ENCODE data around the gene CFAP221. TPM values are rescaled to one million over a fixed set of nuclear protein-coding genes. Genes with fewer than 3 reads are reported as not detected.

Gene CFAP221
- total and polyA plus RNA-seq, 10 of the 15 experiments (the other 5 are each of a cell fraction or from before 2014, with no cell fraction given): not detected

GRCh38 chr2:119657466-119658145 lies 113.4 kb downstream of the CFAP221 start:
- Histone ChIP-seq H3K4me1 (ENCODE audit: control insufficient read depth, insufficient read depth, low read length) (no peaks in the 10 kb centered on the region), H3K27me3 (replicated peaks in 1 of 2; ENCODE audit: control insufficient read depth in 2 of 2, insufficient read depth in 2 of 2, low read length in 1 of 2) (no peaks in the 10 kb centered on the region; a peak in 1 of 4 replicates), H3K9me3 (replicated peaks; ENCODE audit: control insufficient read depth, insufficient read depth, low read length) (no peaks in the 10 kb centered on the region), H3K36me3 (ENCODE audit: control insufficient read depth in 2 of 2, insufficient read depth in 2 of 2, low read length in 1 of 2) (no peaks in the 10 kb centered on the region), H3K4me3 (no peak overlapping the region), H3K27ac (ENCODE audit: control insufficient read depth, insufficient read depth) (no peak overlapping the region), H3K79me2 (ENCODE audit: control insufficient read depth, insufficient read depth, low read length) (no peaks in the 10 kb centered on the region), H3K4me2 (ENCODE audit: control insufficient read depth, insufficient read depth) (no peak overlapping the region), H3K9ac (ENCODE audit: control insufficient read depth, insufficient read depth, low read length) (no peak overlapping the region), H4K20me1 (ENCODE audit: control insufficient read depth, insufficient read depth) (no peaks in the 10 kb centered on the region), H2AFZ (ENCODE audit: control insufficient read depth, low read depth, low read length) (no peak overlapping the region)
- no peak for DNase-seq (ENCODE audit: low read depth, low spot score)
- ChIA-PET SMC1A (ENCODE audit: uncharacterized antibody, unreplicated experiment) (interaction anchor here (1.2 to 4.2 kb wide), 3 partner anchors 9 to 27 kb away, joined by 3 to 22 read pairs (median 8); no protein-coding TSS in a partner anchor), POLR2A (no interaction called here), RAD21 (ENCODE audit: unreplicated experiment) (interaction anchor here (0.9 to 1.9 kb wide), 3 partner anchors 16 to 140 kb away, joined by 3 to 5 read pairs (median 4); no protein-coding TSS in a partner anchor), CTCF (interaction anchor here (1.0 to 6.8 kb wide), 5 partner anchors 10 to 140 kb away, joined by 3 to 80 read pairs (median 5); no protein-coding TSS in a partner anchor)
- WGBS (ENCODE audit: insufficient coverage, insufficient replicate concordance, low lambda C conversion rate, missing lambda C conversion rate): 49% methylated on average over 8 of the region's 8 CpGs
- no TSS peak for BruUV-seq (replicated peaks)
- in situ Hi-C loops (cut with MboI) (no loop called here), intact Hi-C loops (cut with micrococcal nuclease; ENCODE audit: unreplicated experiment) (no loop called here)
- ATAC-seq: no peak
- TF ChIP-seq MTA2 (IDR thresholded peaks at IDR 0.05; ENCODE audit: low read depth) (no peak), SIX5 (IDR thresholded peaks at IDR 0.05; ENCODE audit: low read depth, low read length, severe bottlenecking) (no peak), RAD21 (IDR thresholded peaks at IDR 0.05; ENCODE audit: insufficient read depth, low read depth, low read length) (no peak), IKZF2 (IDR thresholded peaks at IDR 0.05) (no peak), RELA (IDR thresholded peaks at IDR 0.05; ENCODE audit: borderline replicate concordance, partially characterized antibody) (no peak), CBX3 (IDR thresholded peaks at IDR 0.05; ENCODE audit: borderline replicate concordance, low read depth) (no peak), ZBTB33 (IDR thresholded peaks at IDR 0.05) (no peak), KDM1A (IDR thresholded peaks at IDR 0.05; ENCODE audit: borderline replicate concordance) (no peak), POLR2A (IDR thresholded peaks at IDR 0.05; ENCODE audit: low read depth, low read length) (no peak), E2F4 (IDR thresholded peaks at IDR 0.05; ENCODE audit: low read depth, low read length) (no peak), FOXK2 (IDR thresholded peaks at IDR 0.05) (no peak), MEF2B (IDR thresholded peaks at IDR 0.05; ENCODE audit: partially characterized antibody, poor library complexity, severe bottlenecking) (no peak), EP300 (IDR thresholded peaks at IDR 0.05; ENCODE audit: borderline replicate concordance in 1 of 2, control insufficient read depth in 1 of 2, low read depth in 2 of 2, low read length in 2 of 2) (no peak)
- no peak for FAIRE-seq
